Thoracic aorta (tissue), 2 donors: ENCODE data around the gene OR2AJ1. TPM values are rescaled to one million over a fixed set of nuclear protein-coding genes. Genes with fewer than 3 reads are reported as not detected.

Experiments used
- ATAC-seq: fragments of 150-250 bp; one replicate; pipeline ENCODE4 v1.8.0; 2017; ENCODE audit warnings: low read depth; ENCODE audit not compliant: insufficient number of reproducible peaks, low FRiP score
- DNase-seq: peaks from one replicate; pipeline ENCODE4 v3.0.0-alpha.2; 2020; ENCODE audit warnings: low spot score
- H3K27ac ChIP-seq, 2 donors: fragments of 200-600 bp; sonication (generic); 1 replicate in 1 of 2; 2 replicates in 1 of 2; pipeline ENCODE4 v1.5.1; 2016; ENCODE audit warnings: mild to moderate bottlenecking in 2 of 2, moderate library complexity in 2 of 2
- H3K27me3 ChIP-seq: fragments of 200-600 bp; sonication (generic); replicated peaks from 2 replicates; pipeline ENCODE4 v1.6.0; 2016; ENCODE audit warnings: mild to moderate bottlenecking; ENCODE audit not compliant: insufficient read depth
- H3K36me3 ChIP-seq: fragments of 200-600 bp; sonication (generic); one replicate; pipeline ENCODE4 v1.5.1; 2016
- H3K4me1 ChIP-seq, 2 donors: fragments of 200-600 bp; sonication (generic); 1 replicate in 1 of 2; 2 replicates in 1 of 2; pipeline versions ENCODE4 v1.5.1 to v1.6.0; 2016; ENCODE audit warnings: low read depth in 2 of 2, mild to moderate bottlenecking in 1 of 2; ENCODE audit not compliant: control insufficient read depth in 1 of 2
- H3K4me3 ChIP-seq: fragments of 200-600 bp; sonication (generic); 2 replicates; pipeline ENCODE4 v1.5.1; 2016; ENCODE audit warnings: mild to moderate bottlenecking
- H3K9me3 ChIP-seq: fragments of 200-600 bp; sonication (generic); 2 replicates; pipeline ENCODE4 v1.5.1; 2016
- CTCF ChIP-seq: fragments of 200-600 bp; sonication (generic); IDR thresholded peaks from one replicate; pipeline ENCODE4 v1.5.1; 2019; ENCODE audit warnings: antibody characterized with exemption
- total RNA-seq, 2 donors: library from RNA; depleted of rRNA; stranded (reverse); fragments of >200 nt; gene quantifications; one replicate each; pipeline versions ENCODE4 v1.1.0 to v1.2.3, GENCODE V29; 2016

OR2AJ1 gene
- not detected for total RNA-seq

GRCh38 chr1:247924868-247925267 is at the start of gene OR2AJ1:
TSS of gene OR2AJ1 (plus strand) at chr1:247924889. CDS start at chr1:247933769, 8,880 bp downstream.
- H3K4me1 ChIP-seq, result no peaks in the 10 kb centered on the region
- DNase-seq (no peak), ATAC-seq (no peak)
- no peak for TF ChIP-seq CTCF
- no peaks in the 10 kb centered on the region for H3K9me3 ChIP-seq
- H3K4me3 ChIP-seq, result no peak within 1 kb of the TSS
- H3K27me3 ChIP-seq, result no peaks in the 10 kb centered on the region
- no peak within 1 kb of the TSS for H3K27ac ChIP-seq
- no peaks in the 10 kb centered on the region for H3K36me3 ChIP-seq

- Histone ChIP-seq H3K27me3 (no peaks in the 10 kb centered on the region), H3K27ac (no peak overlapping the region), H3K36me3 (no peaks in the 10 kb centered on the region), H3K4me1 (no peaks in the 10 kb centered on the region), H3K9me3 (no peaks in the 10 kb centered on the region), H3K4me3 (no peak overlapping the region)
- ATAC-seq (no peak), DNase-seq (no peak)
- no peak for TF ChIP-seq CTCF
These were observed 41.3 kb upstream of the OR2AJ1 start for GRCh38 chr1:247883346-247883745.

GRCh38 chr1:247884797-247885413 is 39.8 kb upstream of the OR2AJ1 start:
- H3K4me3 ChIP-seq, result no peak overlapping the region
- no peaks in the 10 kb centered on the region for H3K9me3 ChIP-seq
- no peaks in the 10 kb centered on the region for H3K27me3 ChIP-seq
- no peaks in the 10 kb centered on the region for H3K4me1 ChIP-seq
- ATAC-seq (no peak), DNase-seq (no peak)
- H3K36me3 ChIP-seq, result no peaks in the 10 kb centered on the region
- H3K27ac ChIP-seq, result no peak overlapping the region
- no peak for TF ChIP-seq CTCF

GRCh38 chr1:247895163-247895637 is 29.5 kb upstream of the OR2AJ1 start, which contains the start of gene OR2W3:
TSS of gene OR2W3 (plus strand) at chr1:247895587. CDS start at chr1:247895587, 0 bp downstream.
- no peak for TF ChIP-seq CTCF

GRCh38 chr1:247895976-247896375 is 28.7 kb upstream of the OR2AJ1 start:
- DNase-seq (no peak), ATAC-seq (no peak)
- no peaks in the 10 kb centered on the region for H3K4me1 ChIP-seq
- no peaks in the 10 kb centered on the region for H3K36me3 ChIP-seq
- no peak overlapping the region for H3K4me3 ChIP-seq
- no peaks in the 10 kb centered on the region for H3K27me3 ChIP-seq
- TF ChIP-seq CTCF, result no peak
- H3K9me3 ChIP-seq, result no peaks in the 10 kb centered on the region
- no peak overlapping the region for H3K27ac ChIP-seq

More at GRCh38 chr1:247895163-247895637, 29.5 kb upstream of the OR2AJ1 start, which contains the start of gene OR2W3:
- Histone ChIP-seq H3K27ac (no peak within 1 kb of the TSS), H3K9me3 (no peaks in the 10 kb centered on the region), H3K4me1 (no peaks in the 10 kb centered on the region), H3K4me3 (no peak within 1 kb of the TSS), H3K36me3 (no peaks in the 10 kb centered on the region), H3K27me3 (no peaks in the 10 kb centered on the region)
- no peak for DNase-seq
- no peak for ATAC-seq
